Body of pancreas (tissue), 4 donors: ENCODE data around the gene MYBBP1A.
A peak's percentile ranks its signal among the peaks of the same experiment; 100 is the strongest.

Experiments used
- CTCF ChIP-seq, 7 experiments: fragments of 450-650 bp in 4 of 7; fragments of 200-600 bp in 3 of 7; sonication (generic) in 3 of 7; IDR thresholded peaks; one replicate each; pipeline ENCODE4 v1.5.1; 2016 to 2019; ENCODE audit warnings: antibody characterized with exemption in 7 of 7
- POLR2A ChIP-seq, 3 donors: fragments of 450-650 bp; IDR thresholded peaks; one replicate each; pipeline ENCODE4 v1.6.1; 2016; ENCODE audit warnings: antibody characterized with exemption in 3 of 3, mild to moderate bottlenecking in 2 of 3

GRCh38 chr17:4541328-4542002, 13.7 kb downstream of the MYBBP1A start:
- peak in 1 of 7 experiments; percentile 13 for TF ChIP-seq CTCF (IDR thresholded peaks at IDR 0.05)
- TF ChIP-seq POLR2A (IDR thresholded peaks at IDR 0.05) = no peak
